Liver (tissue), 9 donors: ENCODE data around the gene NUDT13. TPM values are rescaled to one million over a fixed set of nuclear protein-coding genes. Genes with fewer than 3 reads are reported as not detected.
"Not testable (repeated sequence)": the region's sequence is repeated elsewhere in the genome, so short reads cannot be mapped to it uniquely, and the experiment has no call there.

Experiments used
- DNase-seq: peaks from one replicate; pipeline ENCODE4 v3.0.0-alpha.2; 2017; ENCODE audit warnings: low spot score
- H3K27ac ChIP-seq, 2 donors: one replicate each; pipeline ENCODE4 v1.7.0; 2013; ENCODE audit warnings: inconsistent platforms in 2 of 2, low read length in 2 of 2, control low read depth in 1 of 2, low read depth in 1 of 2, mild to moderate bottlenecking in 1 of 2
- H3K27me3 ChIP-seq, 4 donors: one replicate each; pipeline versions ENCODE4 v1.6.1 to v1.7.0; 2013; ENCODE audit warnings: low read length in 3 of 4, inconsistent platforms in 1 of 4, mild to moderate bottlenecking in 1 of 4, moderate library complexity in 1 of 4; ENCODE audit not compliant: control insufficient read depth in 4 of 4, insufficient read depth in 4 of 4
- H3K36me3 ChIP-seq, 4 donors: one replicate each; pipeline versions ENCODE4 v1.6.1 to v1.7.0; 2013; ENCODE audit warnings: low read length in 3 of 4, mild to moderate bottlenecking in 3 of 4, low read depth in 1 of 4, moderate library complexity in 1 of 4; ENCODE audit not compliant: control insufficient read depth in 4 of 4, insufficient read depth in 3 of 4
- H3K4me1 ChIP-seq, 4 donors: one replicate each; pipeline versions ENCODE4 v1.6.1 to v1.7.0; 2013; ENCODE audit warnings: low read length in 3 of 4, mild to moderate bottlenecking in 3 of 4, moderate library complexity in 1 of 4; ENCODE audit not compliant: control insufficient read depth in 4 of 4, insufficient read depth in 4 of 4
- H3K4me3 ChIP-seq, 3 donors: one replicate each; pipeline versions ENCODE4 v1.6.1 to v1.7.0; 2013; ENCODE audit warnings: low read length in 3 of 3, control low read depth in 1 of 3, low read depth in 1 of 3, mild to moderate bottlenecking in 1 of 3
- H3K9ac ChIP-seq, 2 donors: one replicate each; pipeline ENCODE4 v1.7.0; 2013; ENCODE audit warnings: low read length in 2 of 2, mild to moderate bottlenecking in 2 of 2, moderate library complexity in 2 of 2, control low read depth in 1 of 2, low read depth in 1 of 2
- H3K9me3 ChIP-seq, 4 donors: one replicate each; pipeline versions ENCODE4 v1.6.1 to v1.7.0; 2013; ENCODE audit warnings: low read length in 3 of 4; ENCODE audit not compliant: control insufficient read depth in 4 of 4
- CTCF ChIP-seq: fragments of 150-350 bp; IDR thresholded peaks from 2 replicates; pipeline ENCODE4 v1.5.1; 2017; ENCODE audit warnings: improper control_type of control experiment, low read depth, low read length; ENCODE audit not compliant: missing input control
- FOXA1 ChIP-seq: IDR thresholded peaks from 2 replicates; pipeline ENCODE4 v1.6.1; 2016; ENCODE audit warnings: antibody characterized with exemption
- FOXA2 ChIP-seq: IDR thresholded peaks from 2 replicates; pipeline ENCODE4 v1.6.1; 2016; ENCODE audit warnings: antibody characterized with exemption
- GABPA ChIP-seq, 2 donors: IDR thresholded peaks in 1 of 2; conservative IDR thresholded peaks in 1 of 2; 2 replicates each; pipeline ENCODE4 v1.6.1; 2016; ENCODE audit warnings: antibody characterized with exemption in 2 of 2, mild to moderate bottlenecking in 1 of 2, moderate library complexity in 1 of 2
- HNF4A ChIP-seq, 2 donors: conservative IDR thresholded peaks; 2 replicates each; pipeline ENCODE4 v1.6.1; 2016; ENCODE audit warnings: antibody characterized with exemption in 2 of 2, mild to moderate bottlenecking in 2 of 2
- HNF4G ChIP-seq: IDR thresholded peaks from 2 replicates; pipeline ENCODE4 v1.6.1; 2016; ENCODE audit warnings: antibody characterized with exemption
- JUND ChIP-seq, 2 donors: IDR thresholded peaks; 2 replicates each; pipeline ENCODE4 v1.6.1; 2016; ENCODE audit warnings: antibody characterized with exemption in 2 of 2
- MAX ChIP-seq: IDR thresholded peaks from 2 replicates; pipeline ENCODE4 v1.6.1; 2016; ENCODE audit warnings: antibody characterized with exemption
- NR2F2 ChIP-seq: IDR thresholded peaks from 2 replicates; pipeline ENCODE4 v1.6.1; 2016; ENCODE audit warnings: antibody characterized with exemption
- RAD21 ChIP-seq, 2 donors: IDR thresholded peaks; 2 replicates each; pipeline ENCODE4 v1.6.1; 2016; ENCODE audit warnings: antibody characterized with exemption in 2 of 2, mild to moderate bottlenecking in 2 of 2
- REST ChIP-seq: IDR thresholded peaks from 2 replicates; pipeline ENCODE4 v1.6.1; 2016; ENCODE audit warnings: antibody characterized with exemption, mild to moderate bottlenecking
- RXRA ChIP-seq, 2 donors: IDR thresholded peaks; 2 replicates each; pipeline ENCODE4 v1.6.1; 2017 to 2018; ENCODE audit warnings: antibody characterized with exemption in 2 of 2, mild to moderate bottlenecking in 1 of 2
- SP1 ChIP-seq: IDR thresholded peaks from 2 replicates; pipeline ENCODE4 v1.6.1; 2018; ENCODE audit warnings: antibody characterized with exemption, mild to moderate bottlenecking
- TAF1 ChIP-seq: conservative IDR thresholded peaks from 2 replicates; pipeline ENCODE4 v1.6.1; 2016; ENCODE audit warnings: antibody characterized with exemption, mild to moderate bottlenecking
- YY1 ChIP-seq: IDR thresholded peaks from 2 replicates; pipeline ENCODE4 v1.6.1; 2016; ENCODE audit warnings: antibody characterized with exemption, mild to moderate bottlenecking
- ZBTB33 ChIP-seq: IDR thresholded peaks from 2 replicates; pipeline ENCODE4 v1.6.1; 2016; ENCODE audit warnings: antibody characterized with exemption
- WGBS: extraction: QIAGEN DNeasy Blood & Tissue Kit; methylation state at CpG from one replicate; pipeline ENCODE4 v1.1.7; 2013; 5-methylcytosine and 5-hydroxymethylcytosine counted together
- polyA plus RNA-seq, 2 donors: library from polyadenylated mRNA; stranded (reverse) in 1 of 2; unstranded in 1 of 2; fragments of 200-250 nt in 1 of 2; fragments of >200 nt in 1 of 2; fragmentation: Nextera tagmentation in 1 of 2; extraction: Ambion mirVana in 1 of 2; gene quantifications; one replicate each; pipeline versions ENCODE4 v1.2.1 to v1.2.3, GENCODE V29; 2013 to 2015
- total RNA-seq, 2 donors: library from RNA; depleted of rRNA; stranded (reverse); fragments of >200 nt; gene quantifications; one replicate each; pipeline ENCODE4 v1.2.3, GENCODE V29; 2014
- TF ChIP-seq, protein P1 (sequence below): IDR thresholded peaks from 2 replicates; pipeline ENCODE4 v1.6.1; 2016; ENCODE audit warnings: antibody characterized with exemption
- donor health status: healthy.
- donor health status: healthy.
- donor health status: healthy.
- donor health status: healthy.
- donor health status: healthy.

The NUDT13 gene
- total and polyA plus RNA-seq, 4 donors = 0.60 to 4.0 (median 2.4) TPM

GRCh38 chr10:73106301-73106700 is 4.0 kb upstream of the NUDT13 start:
- no peak for TF ChIP-seq FOXA1
- no peak for TF ChIP-seq CTCF
- TF ChIP-seq HNF4A (conservative IDR thresholded peaks at IDR 0.05) = no peak
- TF ChIP-seq RAD21 (IDR thresholded peaks at IDR 0.05) = no peak
- no peak for TF ChIP-seq JUND (IDR thresholded peaks at IDR 0.05)
- no peak for TF ChIP-seq TAF1
- no peak for TF ChIP-seq MAX
- no peak for TF ChIP-seq REST
- TF ChIP-seq FOXA2 = no peak
- TF ChIP-seq RXRA (IDR thresholded peaks at IDR 0.05) = no peak
- no peak for TF ChIP-seq HNF4G
- TF ChIP-seq SP1 = no peak
- no peak for TF ChIP-seq GABPA (IDR thresholded peaks at IDR 0.05 in 1 of 2, conservative IDR thresholded peaks at IDR 0.05 in 1 of 2)
- no peak for TF ChIP-seq YY1
- no peak for TF ChIP-seq NR2F2
- TF ChIP-seq ZBTB33 = no peak
- TF ChIP-seq, protein P1, sequence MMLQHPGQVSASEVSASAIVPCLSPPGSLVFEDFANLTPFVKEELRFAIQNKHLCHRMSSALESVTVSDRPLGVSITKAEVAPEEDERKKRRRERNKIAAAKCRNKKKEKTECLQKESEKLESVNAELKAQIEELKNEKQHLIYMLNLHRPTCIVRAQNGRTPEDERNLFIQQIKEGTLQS = no peak
- Histone ChIP-seq H3K9ac (no peak overlapping the region), H3K27me3 (no peaks in the 10 kb centered on the region), H3K4me1 (peaks cover 0 to 6% (median under 1%) of the 10 kb centered on the region in 4 donors), H3K4me3 (no peak overlapping the region), H3K36me3 (no peaks in the 10 kb centered on the region), H3K9me3 (no peaks in the 10 kb centered on the region), H3K27ac (no peak overlapping the region)
- 97% methylated on average over 3 of the region's 3 CpGs for WGBS
- DNase-seq = no peak

GRCh38 chr10:73109248-73109652 is 1.0 kb upstream of the NUDT13 start:
- H3K36me3 ChIP-seq, H3K27ac ChIP-seq, H3K4me1 ChIP-seq, DNase-seq, H3K9ac ChIP-seq, H3K27me3 ChIP-seq, H3K9me3 ChIP-seq, H3K4me3 ChIP-seq: not testable (repeated sequence)
- WGBS = 96% methylated on average over 4 of the region's 4 CpGs

GRCh38 chr10:73112032-73112431 is 1.8 kb downstream of the NUDT13 start:
- not testable (repeated sequence) for H3K27ac ChIP-seq, H3K9me3 ChIP-seq

More at GRCh38 chr10:73112032-73112431, 1.8 kb downstream of the NUDT13 start:
- H3K27me3 ChIP-seq, H3K36me3 ChIP-seq, DNase-seq, H3K9ac ChIP-seq, H3K4me1 ChIP-seq, H3K4me3 ChIP-seq: not testable (repeated sequence)
- 97% methylated on average over 13 of the region's 13 CpGs for WGBS
